CMK (cell line): ENCODE data around the gene HTRA3.

Experiments used
- DNase-seq: peaks from one replicate; pipeline ENCODE4 v3.0.0-alpha.2; 2010; ENCODE audit warnings: low read depth

HTRA3 gene

GRCh38 chr4:8280876-8281440 lies 11.4 kb downstream of the HTRA3 start:
- no peak for DNase-seq

DNA sequence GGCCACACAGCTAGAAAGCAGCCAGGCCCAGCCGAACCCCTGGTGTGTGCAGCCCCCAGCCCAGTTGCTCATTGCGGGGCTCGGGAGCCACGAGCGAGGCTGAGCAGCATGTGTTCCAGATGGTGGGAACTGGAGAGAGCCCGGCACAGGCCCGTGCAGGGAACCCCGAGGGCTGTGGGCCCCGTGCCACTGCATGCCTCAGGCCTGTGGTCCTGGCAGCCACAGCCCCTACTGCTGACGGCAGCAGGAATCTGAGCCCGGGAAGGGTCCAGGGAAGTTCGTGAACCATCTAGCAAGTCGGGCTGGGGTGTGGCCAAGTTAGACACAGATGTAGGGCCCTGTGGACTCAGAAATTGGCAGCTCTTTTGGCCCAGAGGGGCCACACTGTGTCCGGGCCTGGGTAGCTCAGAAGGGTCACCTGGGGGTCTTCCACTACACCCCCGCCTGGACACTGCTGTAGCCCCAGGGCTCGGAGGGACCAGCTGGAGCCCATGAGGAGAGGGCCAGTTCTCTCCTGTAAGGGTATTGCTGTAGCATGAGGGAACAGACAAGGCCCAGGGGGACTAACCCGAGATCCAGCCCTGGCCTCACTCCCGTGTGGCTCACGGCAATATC lies 12.1 kb downstream of the HTRA3 start:
- no peak for DNase-seq

GRCh38 chr4:8282134-8282641 lies 12.6 kb downstream of the HTRA3 start:
- no peak for DNase-seq

GRCh38 chr4:8282742-8283141 lies 13.2 kb downstream of the HTRA3 start:
- no peak for DNase-seq

DNA sequence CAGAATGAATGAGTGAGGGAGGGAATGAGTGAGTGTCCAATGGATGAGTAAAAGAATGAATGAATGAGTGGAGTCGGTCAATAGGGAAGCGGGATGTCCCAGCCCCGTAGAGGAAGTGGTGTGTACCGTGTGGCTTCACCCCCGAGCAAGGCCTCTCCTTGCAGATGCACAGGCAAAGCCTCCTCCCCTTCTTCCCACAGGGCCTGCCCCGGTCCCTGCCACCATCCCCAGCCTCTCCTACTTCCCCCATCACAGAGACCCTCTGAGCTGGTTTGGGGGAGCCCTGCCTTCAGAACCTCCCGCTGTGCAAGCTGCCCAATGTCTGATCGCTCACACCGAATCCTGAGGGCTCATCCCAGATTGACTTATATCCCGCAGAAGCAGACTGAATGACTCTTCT lies 13.6 kb downstream of the HTRA3 start:
- no peak for DNase-seq

DNA sequence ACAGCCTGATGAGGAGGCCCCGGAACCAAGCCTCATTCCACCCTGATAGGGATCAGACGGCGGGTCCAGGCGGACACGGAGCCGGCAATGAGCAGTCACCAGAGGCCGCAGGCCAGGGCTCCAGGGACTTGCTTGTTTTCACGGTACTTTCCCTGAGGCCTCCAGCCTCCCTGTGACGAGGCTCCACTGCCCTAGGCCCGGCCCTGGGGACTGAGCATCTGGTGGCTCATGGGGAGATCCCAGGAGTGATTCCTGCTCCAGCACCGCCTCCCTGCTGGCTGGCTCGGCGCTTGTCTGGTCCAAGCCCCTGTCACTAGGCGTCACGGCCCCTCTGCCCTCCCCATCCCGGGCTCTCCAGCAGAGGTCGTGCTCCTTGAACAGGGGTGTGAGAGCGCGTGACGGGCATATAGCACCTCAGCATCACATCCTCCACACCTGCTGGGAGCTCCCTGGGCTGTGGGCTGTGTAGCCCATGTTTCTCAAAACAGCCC lies 14.1 kb downstream of the HTRA3 start:
- no peak for DNase-seq

DNA sequence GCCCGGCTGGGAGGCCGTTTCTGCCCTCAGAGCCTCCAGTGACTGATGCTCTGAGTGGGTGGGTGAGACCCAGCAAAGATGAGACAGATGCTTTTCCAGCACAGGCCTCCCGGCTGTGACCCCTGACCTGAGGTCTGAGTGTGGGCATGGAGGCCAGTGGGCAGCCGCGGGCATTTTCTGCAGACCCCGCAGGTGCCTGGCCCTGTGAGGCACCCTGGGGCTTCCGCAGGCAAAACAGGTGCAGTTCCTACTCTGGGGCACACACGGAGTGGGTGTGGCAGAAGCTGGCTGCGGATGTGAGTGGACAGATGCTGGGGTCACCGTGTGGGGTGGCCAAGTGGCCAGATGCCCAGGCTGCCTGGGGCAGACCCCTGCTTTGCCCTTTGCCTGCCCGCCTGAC lies 14.8 kb downstream of the HTRA3 start:
- no peak for DNase-seq

GRCh38 chr4:8285143-8285975 lies 15.8 kb downstream of the HTRA3 start:
- DNase-seq = no peak

DNA sequence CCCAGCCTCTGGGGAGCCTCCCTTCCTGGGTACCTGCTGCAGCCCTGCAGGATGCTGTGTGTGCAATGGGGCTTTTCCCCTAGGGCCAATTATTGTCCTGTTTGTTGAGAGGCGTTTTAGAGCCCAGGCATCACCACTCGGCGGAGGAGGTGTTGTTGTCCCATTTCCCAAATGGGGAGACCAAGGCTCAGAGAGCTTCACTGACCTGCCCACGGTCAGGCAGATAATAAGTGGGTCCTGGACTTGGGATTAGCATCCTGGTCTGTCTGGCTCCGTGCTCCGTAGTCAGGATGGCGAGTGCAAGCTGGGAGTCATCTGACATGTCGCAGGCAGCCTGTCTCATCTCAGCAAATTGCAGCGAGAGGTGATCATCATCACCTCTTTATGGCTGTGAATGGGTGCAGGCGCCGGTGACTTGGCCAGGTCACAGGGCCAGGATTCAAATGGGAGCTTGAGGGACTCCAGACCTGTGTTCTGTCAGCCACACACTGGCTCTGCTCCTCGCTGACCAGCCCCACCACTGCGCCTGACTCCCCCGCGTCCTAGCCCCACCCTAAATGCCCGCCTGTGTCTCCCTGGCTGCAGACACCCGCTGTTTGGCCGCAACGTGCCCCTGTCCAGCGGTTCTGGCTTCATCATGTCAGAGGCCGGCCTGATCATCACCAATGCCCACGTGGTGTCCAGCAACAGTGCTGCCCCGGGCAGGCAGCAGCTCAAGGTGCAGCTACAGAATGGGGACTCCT lies 16.6 kb downstream of the HTRA3 start:
- no peak for DNase-seq

- DNase-seq = no peak
Measured at GRCh38 chr4:8286719-8287342, 17.3 kb downstream of the HTRA3 start.

DNA sequence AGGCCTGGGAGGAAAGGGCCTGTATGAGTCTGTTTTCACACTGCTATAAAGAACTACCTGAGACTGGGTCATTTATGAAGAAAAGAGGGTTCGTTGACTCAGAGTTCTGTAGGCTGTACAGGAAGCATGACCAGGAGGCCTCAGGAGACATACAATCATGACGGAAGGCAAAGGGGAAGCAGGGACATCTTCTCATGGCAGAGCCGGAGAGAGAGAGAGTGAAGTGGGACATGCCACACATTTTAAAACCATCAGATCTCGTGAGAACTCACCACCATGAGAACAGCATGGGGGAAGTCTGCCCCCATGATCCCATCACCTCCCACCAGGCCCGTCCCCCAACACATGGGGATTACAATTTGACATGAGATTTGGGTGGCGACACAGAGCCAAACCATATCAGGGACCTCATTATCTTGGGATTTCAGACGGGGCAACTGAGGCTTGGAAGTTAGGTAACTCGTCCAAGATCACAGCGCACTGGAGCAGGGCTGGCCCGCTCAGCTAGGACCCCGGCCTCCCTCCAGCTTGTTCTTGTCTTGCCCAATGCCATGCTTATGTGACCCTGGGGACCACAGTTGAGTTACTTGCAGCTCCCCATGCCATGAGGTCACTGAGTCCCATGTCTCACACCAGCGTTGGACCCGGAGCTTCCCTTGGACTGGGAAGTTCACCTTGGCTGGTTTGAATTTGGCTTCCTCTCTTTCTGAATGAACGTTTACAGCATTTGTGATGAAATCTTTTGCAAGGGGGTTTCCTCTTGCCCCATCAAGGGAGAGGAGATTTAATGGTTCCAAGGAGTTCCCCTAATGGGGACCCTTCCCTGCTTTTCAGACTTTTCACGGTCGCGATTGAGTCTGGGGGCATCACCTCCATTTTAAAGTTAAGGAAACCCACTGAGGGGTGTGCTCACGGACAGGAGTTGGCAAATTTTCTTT lies 18.1 kb downstream of the HTRA3 start:
- no peak for DNase-seq

- no peak for DNase-seq
Measured at GRCh38 chr4:8289151-8289750, 19.7 kb downstream of the HTRA3 start.

DNA sequence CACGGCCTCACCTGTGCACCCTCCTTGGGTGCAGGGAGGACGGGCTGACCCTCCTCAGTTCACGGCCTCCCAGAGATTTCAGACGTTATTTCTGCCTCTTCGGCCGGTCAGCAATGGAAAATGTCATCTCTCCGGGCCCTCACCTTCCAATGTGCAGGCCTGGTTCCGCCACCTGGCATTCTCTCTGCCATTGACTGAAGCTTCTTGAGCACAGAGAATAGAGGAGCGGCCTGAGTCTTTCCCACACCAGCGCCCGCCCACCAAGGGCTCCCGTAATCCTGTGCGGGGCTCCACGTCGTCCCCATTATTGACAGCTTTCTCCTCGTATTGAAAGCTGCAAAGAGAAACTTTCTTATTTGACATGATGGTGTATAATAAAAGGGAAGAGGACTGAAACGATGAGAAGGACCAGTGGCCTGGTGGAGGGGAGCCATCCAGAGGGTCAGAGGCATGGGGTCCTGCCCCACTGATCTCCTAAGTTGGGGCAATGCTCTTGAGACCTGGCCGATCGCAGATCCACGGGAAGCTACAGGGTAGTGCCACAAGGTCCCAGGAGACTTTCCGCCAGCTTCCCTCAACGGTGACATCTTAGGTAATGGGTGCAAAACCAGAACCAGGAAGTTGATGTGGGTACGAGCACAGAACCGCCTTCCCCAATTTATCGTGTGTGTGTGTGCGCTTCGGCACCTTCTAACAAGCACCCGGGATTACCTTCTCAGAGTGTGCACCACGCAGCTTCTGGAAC lies 20.6 kb downstream of the HTRA3 start:
- DNase-seq = no peak

DNA sequence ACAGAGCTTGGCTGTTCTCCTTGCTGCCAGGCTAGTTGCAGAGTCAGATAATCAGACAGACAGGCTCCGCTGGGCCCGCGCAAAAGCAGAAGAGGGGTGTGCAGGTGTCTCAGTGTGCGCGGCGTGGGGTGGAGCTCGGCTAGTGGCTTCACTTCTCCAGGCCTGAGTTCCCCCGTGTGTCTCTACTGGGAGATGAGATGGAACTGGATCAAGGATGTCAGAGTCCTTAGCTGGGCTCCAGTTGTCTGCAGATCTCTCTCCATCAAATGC lies 21.1 kb downstream of the HTRA3 start:
- DNase-seq = no peak

DNA sequence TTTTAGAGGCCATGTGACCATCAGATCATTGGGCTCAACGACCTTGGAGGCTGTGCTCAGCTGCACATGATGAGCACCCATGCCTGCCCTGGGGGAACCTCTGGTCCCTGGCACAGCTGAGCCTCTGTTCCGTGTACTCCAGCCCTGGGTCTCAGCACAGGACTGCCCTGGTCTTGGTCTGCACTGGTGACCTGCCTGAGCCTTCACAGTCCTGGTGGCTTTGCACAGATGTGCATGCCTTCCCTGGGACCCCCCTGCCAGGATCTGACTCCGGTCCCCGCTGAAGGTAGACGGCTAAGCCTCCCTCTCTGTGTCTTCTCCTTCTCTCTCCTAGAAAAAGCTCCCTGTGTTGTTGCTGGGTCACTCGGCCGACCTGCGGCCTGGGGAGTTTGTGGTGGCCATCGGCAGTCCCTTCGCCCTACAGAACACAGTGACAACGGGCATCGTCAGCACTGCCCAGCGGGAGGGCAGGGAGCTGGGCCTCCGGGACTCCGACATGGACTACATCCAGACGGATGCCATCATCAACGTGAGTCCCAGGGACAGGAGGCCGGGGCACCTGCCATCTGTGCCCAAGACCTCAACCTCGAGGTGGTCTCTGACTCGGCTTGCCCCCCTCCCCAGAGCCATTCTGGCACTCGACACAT lies 21.6 kb downstream of the HTRA3 start:
- no peak for DNase-seq

- no peak for DNase-seq
Measured at GRCh38 chr4:8291701-8292477, 22.3 kb downstream of the HTRA3 start.

GRCh38 chr4:8292478-8293107 lies 23.0 kb downstream of the HTRA3 start:
- DNase-seq = no peak
